ENCODE measurements around the gene POU2AF3.

POU2AF3 gene

GRCh38 chr11:111353776-111354600 lies 55.6 kb downstream of the POU2AF3 start:
- DNase-seq, result no peak

- no peak for DNase-seq
Observed at GRCh38 chr11:111354601-111354891, 56.2 kb downstream of the POU2AF3 start.

GRCh38 chr11:111355101-111355500 lies 56.8 kb downstream of the POU2AF3 start:
- no peak for DNase-seq

- DNase-seq, result no peak
Observed at GRCh38 chr11:111355956-111356659, 57.8 kb downstream of the POU2AF3 start.

GRCh38 chr11:111356660-111357048 lies 58.3 kb downstream of the POU2AF3 start:
- DNase-seq, result no peak

GRCh38 chr11:111357150-111358037 lies 59.0 kb downstream of the POU2AF3 start:
- no peak for DNase-seq

Data from suppressor macrophage treated with lipopolysaccharide for 4 hours (primary cell).